Testis (tissue), 3 donors: ENCODE measurements around the gene SLC25A39. TPM values are rescaled to one million over a fixed set of nuclear protein-coding genes. Genes with fewer than 3 reads are reported as not detected.

Experiments used
- DNase-seq: peaks from one replicate; pipeline ENCODE4 v3.0.0-alpha.2; 2019
- H3K27ac ChIP-seq, 2 donors: fragments of 200-600 bp; sonication (generic); one replicate each; pipeline ENCODE4 v1.5.1; 2019
- H3K27me3 ChIP-seq: fragments of 200-600 bp; sonication (generic); one replicate; pipeline ENCODE4 v1.5.1; 2019
- H3K36me3 ChIP-seq: fragments of 200-600 bp; sonication (generic); one replicate; pipeline ENCODE4 v1.5.1; 2017; ENCODE audit warnings: low read depth; ENCODE audit errors: missing control alignments
- H3K4me1 ChIP-seq: fragments of 200-600 bp; sonication (generic); one replicate; pipeline ENCODE4 v1.5.1; 2019
- H3K4me3 ChIP-seq, 2 donors: fragments of 200-600 bp; sonication (generic); one replicate each; pipeline ENCODE4 v1.5.1; 2017 to 2019
- H3K9me3 ChIP-seq: fragments of 200-600 bp; sonication (generic); one replicate; pipeline ENCODE4 v1.5.1; 2017
- POLR2A ChIP-seq: fragments of 450-650 bp; IDR thresholded peaks from one replicate; pipeline ENCODE4 v1.6.1; 2017; ENCODE audit warnings: antibody characterized with exemption, mild to moderate bottlenecking, moderate library complexity
- WGBS, 2 donors: methylation state at CpG; one replicate each; pipeline ENCODE4 v1.1.5; 2018; 5-methylcytosine and 5-hydroxymethylcytosine counted together
- intact Hi-C: fragments of 100-400 bp; cut with DNase I; formaldehyde crosslinking; loops from one replicate; pipeline ENCODE4 v1.15.1; 2023; ENCODE audit warnings: low total_unique reads
- polyA plus RNA-seq: library from polyadenylated mRNA; stranded (reverse); fragments of 350-450 nt; fragmentation: Illumina TruSeq; extraction: RNeasy Lipid Tissue Mini Kit (QIAGEN cat#74804); gene quantifications from one replicate; pipeline ENCODE4 v1.2.3, GENCODE V29; 2014; ENCODE audit warnings: low read depth, low replicate concordance; ENCODE audit not compliant: insufficient read depth
- total RNA-seq, 2 donors: library from RNA; depleted of rRNA; stranded (reverse); fragments of >200 nt; gene quantifications; one replicate each; pipeline ENCODE4 v1.2.3, GENCODE V29; 2016
- TF ChIP-seq, protein P1 (sequence below), 3 experiments: fragments of 450-650 bp in 2 of 3; fragments of 200-600 bp in 1 of 3; sonication (generic) in 1 of 3; IDR thresholded peaks; one replicate each; pipeline ENCODE4 v1.5.1; 2016 to 2019; ENCODE audit warnings: antibody characterized with exemption in 3 of 3, mild to moderate bottlenecking in 2 of 3, moderate library complexity in 1 of 3

Gene SLC25A39
- total and polyA plus RNA-seq, 3 donors from 2014 or later, result 131 to 176 (median 141) TPM

DNA sequence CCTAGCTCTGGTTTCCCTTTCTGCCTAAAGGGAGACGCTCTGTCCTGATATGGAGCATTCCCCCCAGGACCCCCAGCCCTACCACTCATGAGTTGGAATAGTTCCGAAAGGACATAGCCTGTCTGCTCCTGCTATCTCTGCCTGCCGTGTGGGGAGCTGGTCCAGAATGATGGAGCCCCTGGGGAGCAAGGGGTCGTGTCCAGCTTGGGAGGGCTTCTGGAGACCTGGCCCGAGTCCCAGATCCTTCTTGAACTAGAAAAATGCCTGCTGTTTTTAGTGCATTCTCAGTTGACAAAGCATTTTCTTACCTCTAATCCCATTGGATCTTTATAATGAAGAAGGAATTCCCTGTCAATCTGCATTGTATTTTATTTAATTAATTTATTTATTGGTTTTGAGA, 11.3 kb upstream of the SLC25A39 start:
- H3K27me3 ChIP-seq, result no peaks in the 10 kb centered on the region
- H3K9me3 ChIP-seq, result no peaks in the 10 kb centered on the region
- 47 to 56% methylated on average over 5 of the region's 5 CpGs for WGBS, 2 donors
- intact Hi-C loops, result no loop called here
- no peak for TF ChIP-seq POLR2A
- TF ChIP-seq, protein P1, sequence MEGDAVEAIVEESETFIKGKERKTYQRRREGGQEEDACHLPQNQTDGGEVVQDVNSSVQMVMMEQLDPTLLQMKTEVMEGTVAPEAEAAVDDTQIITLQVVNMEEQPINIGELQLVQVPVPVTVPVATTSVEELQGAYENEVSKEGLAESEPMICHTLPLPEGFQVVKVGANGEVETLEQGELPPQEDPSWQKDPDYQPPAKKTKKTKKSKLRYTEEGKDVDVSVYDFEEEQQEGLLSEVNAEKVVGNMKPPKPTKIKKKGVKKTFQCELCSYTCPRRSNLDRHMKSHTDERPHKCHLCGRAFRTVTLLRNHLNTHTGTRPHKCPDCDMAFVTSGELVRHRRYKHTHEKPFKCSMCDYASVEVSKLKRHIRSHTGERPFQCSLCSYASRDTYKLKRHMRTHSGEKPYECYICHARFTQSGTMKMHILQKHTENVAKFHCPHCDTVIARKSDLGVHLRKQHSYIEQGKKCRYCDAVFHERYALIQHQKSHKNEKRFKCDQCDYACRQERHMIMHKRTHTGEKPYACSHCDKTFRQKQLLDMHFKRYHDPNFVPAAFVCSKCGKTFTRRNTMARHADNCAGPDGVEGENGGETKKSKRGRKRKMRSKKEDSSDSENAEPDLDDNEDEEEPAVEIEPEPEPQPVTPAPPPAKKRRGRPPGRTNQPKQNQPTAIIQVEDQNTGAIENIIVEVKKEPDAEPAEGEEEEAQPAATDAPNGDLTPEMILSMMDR (IDR thresholded peaks at IDR 0.05), result no peak
- no peak overlapping the region for H3K4me3 ChIP-seq
- DNase-seq, result no peak
- H3K27ac ChIP-seq, result no peak overlapping the region
- H3K36me3 ChIP-seq, result no peaks in the 10 kb centered on the region
- no peaks in the 10 kb centered on the region for H3K4me1 ChIP-seq

DNA sequence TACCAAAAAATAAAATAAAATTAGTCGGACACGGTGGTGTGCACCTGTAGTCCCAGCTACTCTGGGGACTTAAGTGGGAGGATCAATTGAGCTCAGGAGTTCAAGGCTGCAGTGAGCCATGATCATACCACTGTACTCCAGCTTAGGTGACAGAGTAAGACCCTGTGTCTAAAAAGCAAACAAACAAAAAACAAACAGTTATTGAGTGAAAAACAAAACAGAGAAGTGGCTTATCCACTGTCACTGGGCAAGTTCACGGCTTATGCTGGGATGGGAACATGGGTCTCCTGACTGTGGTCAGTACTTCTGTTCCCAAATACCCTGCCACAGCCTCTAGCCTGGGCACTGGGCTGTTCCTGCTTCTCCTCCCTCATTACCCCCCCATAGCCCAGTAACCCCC, 10.9 kb upstream of the SLC25A39 start:
- no peak for DNase-seq
- no peak overlapping the region for H3K4me3 ChIP-seq
- intact Hi-C loops, result no loop called here
- no peak overlapping the region for H3K27ac ChIP-seq
- TF ChIP-seq, protein P1 (IDR thresholded peaks at IDR 0.05), result no peak
- no peak for TF ChIP-seq POLR2A
- H3K4me1 ChIP-seq, result no peaks in the 10 kb centered on the region
- H3K9me3 ChIP-seq, result no peaks in the 10 kb centered on the region
- H3K27me3 ChIP-seq, result no peaks in the 10 kb centered on the region
- H3K36me3 ChIP-seq, result no peaks in the 10 kb centered on the region
- 54 to 58% methylated on average over 3 of the region's 3 CpGs for WGBS, 2 donors

DNA sequence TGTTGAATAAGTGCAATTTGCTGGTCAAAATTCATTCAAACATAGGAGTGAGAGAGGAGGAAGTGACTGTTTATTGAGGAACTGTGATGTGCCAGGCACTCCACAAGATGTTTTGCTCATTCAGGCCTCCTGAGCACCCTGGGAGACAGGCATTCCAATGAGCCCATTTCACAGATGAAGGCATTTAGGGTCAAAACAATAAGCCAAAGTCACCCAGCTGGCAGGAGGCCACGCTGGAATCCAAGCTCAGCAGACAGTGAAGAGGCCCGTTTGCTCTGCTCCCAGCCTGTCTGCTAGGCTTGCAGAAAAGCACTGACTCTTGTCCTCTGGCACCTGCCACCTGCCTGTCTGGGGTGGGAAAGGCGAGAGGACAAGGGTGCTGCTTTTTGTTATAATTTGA, 10.1 kb upstream of the SLC25A39 start:
- 66 to 79% methylated on average over 3 of the region's 3 CpGs for WGBS, 2 donors
- intact Hi-C loops, result no loop called here

DNA sequence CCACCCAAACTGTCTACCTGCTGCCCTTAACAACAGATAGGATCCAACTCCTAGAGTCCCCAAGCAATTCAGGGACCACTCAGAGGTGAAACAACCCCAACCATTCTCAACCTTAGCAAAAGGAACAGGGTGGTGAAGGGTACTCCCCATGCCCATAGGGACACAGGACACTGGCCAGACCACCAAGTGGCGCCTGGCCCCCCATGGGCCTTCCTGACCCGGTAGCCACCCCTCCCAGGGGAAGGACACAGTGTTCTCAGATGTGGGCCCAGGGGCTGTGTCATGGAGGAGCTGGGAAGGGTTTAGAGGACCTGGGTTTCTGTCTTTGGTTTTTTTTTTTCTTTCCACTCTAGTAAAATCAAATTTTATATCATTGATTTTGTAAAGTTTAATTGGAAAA, 9.7 kb upstream of the SLC25A39 start:
- Histone ChIP-seq H3K4me1 (no peaks in the 10 kb centered on the region), H3K36me3 (no peaks in the 10 kb centered on the region), H3K27ac (no peak overlapping the region), H3K4me3 (no peak overlapping the region), H3K27me3 (no peaks in the 10 kb centered on the region), H3K9me3 (no peaks in the 10 kb centered on the region)
- TF ChIP-seq, protein P1 (IDR thresholded peaks at IDR 0.05), result no peak
- TF ChIP-seq POLR2A, result no peak
- DNase-seq, result no peak
- 51 to 70% methylated on average over 2 of the region's 2 CpGs for WGBS, 2 donors
- intact Hi-C loops, result no loop called here

More for the DNA sequence above, 10.1 kb upstream of the SLC25A39 start:
- TF ChIP-seq POLR2A, result no peak
- TF ChIP-seq, protein P1 (IDR thresholded peaks at IDR 0.05), result no peak
- H3K27ac ChIP-seq, result no peak overlapping the region
- H3K27me3 ChIP-seq, result no peaks in the 10 kb centered on the region
- no peak for DNase-seq
- H3K36me3 ChIP-seq, result no peaks in the 10 kb centered on the region
- H3K9me3 ChIP-seq, result no peaks in the 10 kb centered on the region
- H3K4me3 ChIP-seq, result no peak overlapping the region
- no peaks in the 10 kb centered on the region for H3K4me1 ChIP-seq

DNA sequence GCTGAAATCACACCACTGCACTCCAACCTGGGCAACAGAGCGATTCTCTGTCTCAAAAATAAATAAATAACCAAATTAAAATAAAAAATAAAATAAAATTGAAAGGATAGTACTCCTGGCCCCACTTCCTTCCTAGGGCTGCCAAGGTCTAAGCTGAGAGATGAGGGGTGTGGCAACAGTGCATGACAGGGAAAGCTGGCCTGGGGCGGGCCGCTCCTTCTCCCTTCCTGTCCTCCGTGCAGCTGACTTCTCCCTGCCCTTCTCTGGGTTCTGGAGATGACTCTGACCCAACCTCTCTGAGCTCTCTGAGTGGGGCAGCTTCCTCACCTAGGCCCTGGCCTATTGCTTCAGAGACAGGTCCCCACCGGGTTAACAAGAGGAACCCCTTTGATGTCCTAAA, 8.7 kb upstream of the SLC25A39 start:
- no peaks in the 10 kb centered on the region for H3K4me1 ChIP-seq
- WGBS, 2 donors, result 68 to 73% methylated on average over 5 of the region's 5 CpGs
- no peaks in the 10 kb centered on the region for H3K27me3 ChIP-seq
- H3K36me3 ChIP-seq, result no peaks in the 10 kb centered on the region
- no peak overlapping the region for H3K4me3 ChIP-seq
- intact Hi-C loops, result no loop called here
- no peaks in the 10 kb centered on the region for H3K9me3 ChIP-seq
- TF ChIP-seq, protein P1 (IDR thresholded peaks at IDR 0.05), result no peak
- TF ChIP-seq POLR2A, result no peak
- no peak overlapping the region for H3K27ac ChIP-seq
- DNase-seq, result no peak
